ENCODE data around the gene TAGLN2.
"Not testable (repeated sequence)": the region's sequence is repeated elsewhere in the genome, so short reads cannot be mapped to it uniquely, and the experiment has no call there.

TAGLN2 gene

DNA sequence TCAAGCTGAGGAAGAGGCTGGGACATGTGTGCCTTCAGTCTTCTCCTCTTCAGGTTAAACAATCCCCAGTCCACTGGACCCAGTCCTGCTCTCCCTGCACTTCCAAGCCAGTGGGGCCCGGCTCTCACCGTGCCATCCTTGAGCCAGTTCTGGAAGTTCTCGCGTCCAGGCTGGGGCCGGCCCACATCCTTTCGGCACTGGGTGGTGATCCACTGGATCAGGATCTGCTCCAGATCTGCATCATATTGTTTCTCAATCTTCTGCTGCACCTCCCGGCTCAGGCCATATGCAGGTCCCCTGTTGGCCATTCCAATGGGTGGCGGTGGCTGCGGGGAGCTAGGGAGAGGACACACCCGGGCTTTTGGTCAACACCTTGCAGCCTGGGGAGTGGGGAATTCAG is 5.1 kb downstream of the TAGLN2 start:
- DNase-seq: no peak

DNA sequence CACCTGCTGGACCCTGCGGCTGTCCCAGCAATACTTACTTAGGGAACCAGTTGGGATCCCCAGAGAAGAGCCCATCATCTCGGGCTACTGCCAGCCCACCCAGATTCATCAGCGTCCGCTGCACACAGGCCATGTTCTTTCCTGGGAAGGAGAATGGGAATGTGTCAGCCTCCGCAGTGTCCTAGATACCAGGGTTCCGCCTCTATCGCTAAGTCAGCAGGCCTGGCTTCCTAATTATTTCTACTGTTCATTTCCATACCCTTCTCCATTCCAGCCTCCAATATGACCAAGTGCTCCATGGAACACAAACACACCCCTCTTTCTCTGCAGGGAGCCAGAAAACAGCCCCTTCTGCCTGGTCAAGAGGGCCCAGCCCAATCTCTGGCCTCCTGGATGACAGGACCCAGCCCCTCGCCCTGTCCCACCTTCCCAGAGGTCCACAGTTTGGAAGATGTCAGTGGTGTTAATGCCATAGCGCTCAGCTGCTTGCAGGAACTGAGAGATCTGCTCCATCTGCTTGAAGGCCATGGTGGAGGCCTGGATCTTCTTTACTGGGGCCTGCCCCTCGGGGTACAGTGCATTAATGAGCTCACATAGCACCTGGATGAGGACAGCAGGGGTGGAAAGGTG is 6.0 kb downstream of the TAGLN2 start:
- no peak for DNase-seq

DNA sequence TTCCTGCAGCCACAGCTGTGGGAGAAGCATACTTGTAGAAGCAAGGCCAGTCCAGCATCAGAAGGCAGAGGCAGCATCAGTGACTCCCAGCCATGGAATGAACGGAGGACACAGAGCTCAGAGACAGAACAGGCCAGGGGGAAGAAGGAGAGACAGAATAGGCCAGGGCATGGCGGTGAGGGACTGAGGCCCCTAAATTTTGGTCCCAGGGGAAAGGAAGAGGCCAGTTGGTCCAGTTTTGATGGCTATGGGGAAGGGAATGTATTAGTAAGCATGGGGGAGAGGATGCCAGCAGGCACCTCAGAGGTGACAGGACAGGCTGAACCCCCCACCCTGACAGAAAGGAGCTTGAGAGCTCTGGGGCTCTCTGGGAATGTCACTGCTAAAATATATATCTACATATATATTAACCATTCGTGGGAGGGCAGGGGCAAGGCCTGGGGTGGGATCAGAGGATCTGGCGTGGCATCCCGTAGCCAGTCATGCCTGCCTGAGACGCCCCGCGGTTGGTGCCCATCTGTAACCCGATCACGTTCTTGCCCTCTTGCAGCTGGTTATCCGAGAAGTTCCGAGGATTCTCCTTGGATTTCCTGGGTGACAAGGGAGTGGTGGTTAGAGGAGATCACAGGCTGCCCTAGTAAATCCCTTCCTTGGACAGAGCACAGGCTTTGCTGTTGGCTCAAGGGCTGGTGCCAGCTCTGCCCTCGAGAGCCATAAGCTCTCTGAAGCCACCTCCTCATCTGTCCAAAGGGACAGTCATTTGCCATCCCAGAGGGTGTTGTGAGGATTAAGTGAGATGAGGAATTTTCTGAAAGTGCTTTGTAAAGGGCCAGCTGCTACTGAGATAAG is 6.7 kb downstream of the TAGLN2 start:
- DNase-seq: no peak

DNA sequence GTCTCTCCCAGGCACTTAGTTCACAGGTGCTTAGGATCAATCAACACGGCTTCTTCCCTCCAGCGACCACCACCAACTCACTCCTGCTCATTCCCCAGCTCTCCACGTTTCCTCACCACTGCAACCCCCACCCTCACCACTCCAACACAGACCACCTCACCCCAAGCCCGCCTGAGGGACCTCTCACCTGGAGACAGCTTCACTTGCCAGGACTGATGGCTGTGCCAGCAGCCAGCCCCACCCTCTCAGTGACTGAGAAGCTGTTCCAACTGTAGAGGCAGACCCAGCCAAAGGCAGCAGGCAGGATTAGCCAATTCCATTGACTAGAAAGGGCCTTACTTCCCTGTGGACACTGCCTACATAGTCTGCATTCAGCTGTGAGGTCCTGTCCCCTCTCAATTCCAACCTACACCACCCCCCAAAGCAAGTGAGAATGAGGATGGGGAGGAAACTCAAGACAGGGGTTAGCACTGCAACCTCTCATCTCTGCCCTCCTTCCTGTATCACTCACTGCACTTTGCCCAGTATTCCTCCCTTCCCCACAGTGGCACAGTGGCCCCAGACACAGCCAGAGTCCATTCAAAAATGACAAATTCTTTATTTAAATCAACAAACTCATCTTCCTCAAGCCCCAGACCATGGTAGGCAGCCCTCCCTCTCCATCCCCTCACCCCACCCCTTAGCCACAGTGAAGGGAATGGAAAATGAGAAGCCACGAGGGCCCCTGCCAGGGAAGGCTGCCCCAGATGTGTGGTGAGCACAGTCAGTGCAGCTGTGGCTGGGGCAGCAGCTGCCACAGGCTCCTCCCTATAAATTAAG is 7.6 kb downstream of the TAGLN2 start:
- DNase-seq: no peak

DNA sequence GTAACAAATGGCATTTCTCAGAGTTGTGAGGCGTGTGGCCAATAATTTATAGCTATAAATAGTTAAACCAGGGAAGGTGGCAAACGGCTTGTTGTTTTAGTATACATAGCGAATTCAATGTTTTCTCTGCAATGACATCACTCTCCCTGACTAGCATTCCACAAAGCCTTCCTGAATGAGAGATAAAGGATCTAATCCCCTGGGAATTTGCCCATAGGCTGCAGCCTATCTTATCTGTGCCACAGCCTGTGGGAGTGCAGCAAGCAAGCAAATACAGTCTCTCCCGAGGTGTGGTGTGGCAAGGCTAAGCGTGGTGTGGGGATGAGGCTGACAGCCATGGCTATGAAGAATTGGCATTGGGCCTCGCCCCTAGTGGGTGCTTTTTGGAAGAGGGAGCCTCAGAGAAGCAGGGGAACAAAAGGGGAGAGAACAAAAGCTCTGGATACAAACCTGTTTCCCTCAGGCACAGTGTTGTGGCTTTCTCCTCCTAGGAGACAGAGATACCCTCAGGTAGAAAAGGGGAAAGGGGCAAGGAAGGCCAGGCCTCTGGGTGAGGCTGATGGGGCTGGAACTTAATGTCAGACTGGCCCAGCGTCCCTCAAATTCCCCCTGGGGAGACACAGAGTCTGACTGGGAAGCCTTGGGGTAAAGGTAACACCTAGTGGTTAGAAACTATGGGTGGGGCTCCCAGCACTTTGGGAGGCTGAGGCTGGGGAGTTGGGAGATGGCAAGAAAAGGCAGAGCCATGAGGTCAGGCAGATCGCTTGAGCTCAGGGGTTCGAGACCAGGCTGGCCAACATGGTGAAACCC is 8.9 kb downstream of the TAGLN2 start:
- no peak for DNase-seq

DNA sequence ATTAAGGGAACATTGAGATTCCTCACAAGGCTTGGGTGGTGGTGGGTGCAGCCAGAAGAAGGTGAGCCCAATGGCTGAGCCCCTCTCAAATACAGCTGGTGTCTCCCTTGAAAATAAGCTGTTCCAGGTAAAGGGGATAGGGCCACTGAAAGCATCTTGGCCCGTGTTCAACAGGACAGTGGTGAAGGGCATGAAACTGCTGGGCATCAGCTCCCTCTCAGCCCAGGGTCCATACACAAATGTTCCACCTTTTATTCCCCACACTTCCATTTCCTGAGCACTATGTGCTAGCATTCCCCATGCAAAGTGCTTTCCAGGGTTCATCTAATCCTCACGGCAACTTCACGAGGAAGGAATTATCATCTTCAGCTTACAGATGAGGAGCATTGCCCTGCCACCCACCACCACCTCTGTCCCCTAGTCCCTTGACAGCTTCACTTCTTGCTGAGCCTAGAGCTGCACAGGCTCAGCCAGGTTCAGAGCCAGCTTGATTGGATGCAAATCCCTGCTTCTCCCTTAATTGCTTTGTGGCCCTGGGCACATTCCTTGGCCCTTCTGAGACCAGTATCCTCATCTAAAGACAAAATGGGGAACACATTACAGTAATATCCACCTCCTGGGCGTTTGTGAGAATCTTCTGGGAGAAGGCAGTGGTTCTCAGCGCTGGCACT is 9.6 kb downstream of the TAGLN2 start:
- no peak for DNase-seq

DNA sequence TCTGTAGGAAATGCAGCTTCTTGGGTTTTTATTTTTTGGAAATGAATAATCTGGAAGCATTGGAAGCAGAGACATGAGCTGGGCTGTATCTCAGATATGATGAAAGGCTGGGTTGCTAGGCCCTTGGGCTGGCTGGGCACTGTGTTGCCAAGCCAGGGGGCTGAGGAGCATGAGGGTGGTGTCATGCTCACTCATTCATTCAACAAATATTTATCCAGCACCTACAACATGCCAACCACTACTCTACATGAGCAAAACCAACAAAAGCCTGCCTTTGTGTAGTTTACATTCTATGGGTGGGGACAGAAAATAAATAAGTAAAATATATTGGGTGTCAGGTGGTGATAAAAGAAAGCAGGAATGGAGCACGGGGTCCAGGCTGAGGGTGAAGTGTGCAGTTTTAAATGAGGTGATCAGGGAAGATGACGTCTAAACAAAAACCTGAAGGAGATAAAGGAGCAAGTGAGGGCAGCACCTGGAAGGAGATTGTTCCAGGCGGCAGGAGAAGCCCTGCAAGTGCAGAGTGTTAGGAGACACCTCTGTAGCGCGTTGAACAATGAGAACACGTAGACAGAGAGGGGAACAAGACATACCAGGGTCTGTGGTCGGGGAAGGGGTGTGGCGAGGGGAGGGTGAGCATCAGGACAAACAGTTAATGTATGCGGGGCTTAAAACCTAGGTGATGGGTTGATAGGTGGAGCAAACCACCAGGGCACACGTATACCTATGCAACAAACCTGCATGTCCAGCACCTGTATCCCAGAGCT is 10.9 kb downstream of the TAGLN2 start:
- no peak for DNase-seq

DNA sequence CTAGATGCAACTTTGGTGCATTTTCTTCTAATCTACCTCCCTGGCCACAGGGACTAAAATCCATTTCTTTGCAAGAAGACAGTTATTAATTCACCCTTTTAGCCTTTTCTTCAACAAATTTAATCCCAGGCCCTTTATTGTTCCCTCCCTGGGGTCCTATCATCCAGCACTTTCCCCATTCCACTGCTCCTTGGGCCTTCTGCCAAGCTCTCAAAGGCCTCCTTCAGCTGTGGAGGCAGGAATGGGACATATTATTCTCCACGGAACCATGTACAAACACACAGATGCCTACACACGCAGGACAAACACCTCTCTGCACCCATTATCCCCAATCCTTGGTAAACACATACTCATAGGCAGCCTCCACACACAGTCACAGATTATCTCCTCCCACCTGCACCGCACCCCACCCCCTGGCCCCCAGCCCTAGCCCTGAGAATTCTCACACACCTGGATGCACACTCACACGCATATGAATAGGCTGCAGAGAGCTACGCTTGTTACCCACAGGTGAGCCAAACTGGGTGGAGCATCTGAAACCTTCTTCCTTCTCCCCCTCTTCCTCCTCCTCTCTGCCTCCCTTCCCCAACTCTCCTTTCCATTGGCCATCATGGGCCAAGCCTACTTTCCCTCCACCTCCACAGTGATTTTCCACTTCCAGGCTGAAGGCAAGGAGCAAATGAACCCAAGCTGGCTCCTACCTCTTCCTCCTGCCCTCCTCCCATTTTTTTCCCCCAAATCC is 11.7 kb downstream of the TAGLN2 start:
- no peak for DNase-seq

DNA sequence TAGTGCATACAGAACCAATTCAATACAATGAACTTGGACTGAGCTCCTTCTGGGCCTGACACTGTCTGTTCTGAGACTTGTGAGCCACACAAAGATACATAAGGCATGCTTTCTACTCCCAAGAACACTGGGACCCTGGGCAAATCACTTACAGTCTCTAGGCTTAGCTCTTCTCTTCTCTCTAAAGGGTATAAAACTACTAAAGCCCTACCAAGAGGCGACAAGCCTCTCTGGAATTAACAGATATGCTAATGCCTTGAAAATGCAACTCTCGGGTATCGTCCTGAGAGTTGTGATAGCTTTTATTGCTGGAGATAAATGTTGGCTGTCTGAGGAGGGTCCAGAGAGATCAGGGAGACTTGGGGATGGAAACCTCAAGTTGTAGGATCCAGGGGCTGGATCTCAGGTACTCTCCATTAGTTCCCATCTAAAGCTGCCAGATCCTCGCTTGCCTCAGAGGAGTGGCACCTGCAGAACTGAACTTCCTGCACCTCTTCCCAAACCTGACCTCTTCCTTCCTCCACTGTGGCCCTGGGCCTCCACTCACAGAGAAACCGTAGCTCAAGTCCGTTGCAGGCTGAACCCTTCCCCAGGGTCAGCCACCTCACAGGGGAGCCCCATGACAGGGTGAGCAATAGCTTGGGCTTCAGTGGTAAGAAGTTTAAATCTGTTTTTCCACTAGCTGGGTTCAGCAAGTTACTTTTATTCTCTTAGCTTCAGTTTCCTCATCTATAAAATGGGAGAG is 13.8 kb downstream of the TAGLN2 start:
- DNase-seq: no peak

DNA sequence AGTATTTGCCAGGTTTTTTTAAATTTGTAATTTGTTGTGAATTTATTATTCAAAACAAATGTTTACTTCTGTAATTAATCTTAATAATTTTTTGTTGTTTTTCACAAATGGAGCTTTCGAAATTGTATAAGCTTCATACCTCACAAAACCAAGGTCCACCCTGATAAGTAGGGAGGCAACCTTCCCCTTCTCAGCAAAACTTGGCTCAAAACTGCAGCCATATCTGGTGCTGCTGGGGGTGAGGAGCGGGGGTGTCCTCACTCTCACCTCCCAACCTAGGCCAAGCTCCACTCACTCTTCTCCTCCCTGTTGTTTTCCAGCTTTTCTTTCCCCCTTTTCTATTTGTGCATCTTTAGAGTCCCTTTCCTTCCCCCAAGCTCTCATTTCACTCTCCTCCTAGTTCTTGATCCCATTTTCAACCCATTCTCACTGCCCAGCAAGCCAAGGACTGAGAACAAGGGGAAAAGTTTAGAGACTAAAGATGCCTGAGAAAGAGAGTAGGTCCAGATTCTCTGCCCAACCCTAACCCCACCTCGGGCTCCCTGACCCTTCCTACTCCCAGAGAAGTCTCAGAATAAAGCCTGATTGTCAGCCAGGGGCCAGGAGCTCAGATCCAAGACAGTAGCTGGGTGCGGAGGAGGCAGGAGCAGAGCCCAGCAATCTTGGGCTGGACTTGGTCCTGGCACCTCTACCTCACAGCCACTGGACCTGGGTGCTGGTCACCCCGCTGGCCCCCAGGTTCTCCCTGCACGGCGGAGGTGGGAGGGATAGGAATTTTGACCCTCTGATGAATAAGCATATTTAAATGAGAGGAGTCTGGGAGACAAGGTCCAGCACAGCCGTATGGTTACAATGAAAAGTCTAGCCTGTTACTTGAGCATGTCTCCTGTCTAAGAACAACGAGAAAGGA is 17.0 kb downstream of the TAGLN2 start:
- DNase-seq: no peak

DNA sequence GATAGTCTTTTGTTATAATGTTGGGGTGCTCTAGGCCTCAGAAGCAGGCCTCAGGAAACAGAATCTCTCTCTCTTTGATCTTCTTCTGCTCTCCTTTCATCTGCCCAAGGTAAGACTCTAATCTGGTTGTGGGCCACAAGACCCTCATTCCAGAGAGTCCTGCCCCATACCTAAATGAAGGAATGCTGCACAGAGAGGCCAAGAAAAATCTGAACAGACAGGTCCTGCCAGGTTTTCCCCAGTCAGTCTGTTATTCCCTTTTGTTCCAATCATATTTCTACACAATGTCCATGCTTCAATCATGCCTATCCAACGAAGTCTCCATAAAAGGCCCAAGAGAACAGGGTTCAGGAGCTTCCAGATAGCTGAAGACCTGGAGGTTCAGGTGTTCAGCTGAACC is 18.3 kb downstream of the TAGLN2 start:
- no peak for DNase-seq

DNA sequence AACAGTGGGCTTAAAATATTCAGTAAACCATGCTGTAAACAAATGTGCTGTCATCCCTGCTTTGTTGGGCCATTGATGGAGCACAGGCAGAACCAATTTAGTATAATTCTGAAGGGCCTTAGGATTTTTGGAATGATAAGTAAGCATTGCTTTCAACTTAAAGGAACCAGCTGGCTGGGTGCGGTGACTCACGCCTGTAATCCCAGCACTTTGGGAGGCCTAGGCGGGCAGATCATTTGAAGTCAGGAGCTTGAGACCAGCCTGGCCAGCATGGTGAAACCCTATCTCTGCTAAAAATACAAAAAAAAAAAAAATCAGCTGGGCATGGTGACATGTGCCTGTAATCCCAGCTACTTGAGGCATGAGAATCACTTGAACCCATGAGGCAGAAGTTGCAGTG is 21.3 kb downstream of the TAGLN2 start:
- DNase-seq: not testable (repeated sequence)

DNA sequence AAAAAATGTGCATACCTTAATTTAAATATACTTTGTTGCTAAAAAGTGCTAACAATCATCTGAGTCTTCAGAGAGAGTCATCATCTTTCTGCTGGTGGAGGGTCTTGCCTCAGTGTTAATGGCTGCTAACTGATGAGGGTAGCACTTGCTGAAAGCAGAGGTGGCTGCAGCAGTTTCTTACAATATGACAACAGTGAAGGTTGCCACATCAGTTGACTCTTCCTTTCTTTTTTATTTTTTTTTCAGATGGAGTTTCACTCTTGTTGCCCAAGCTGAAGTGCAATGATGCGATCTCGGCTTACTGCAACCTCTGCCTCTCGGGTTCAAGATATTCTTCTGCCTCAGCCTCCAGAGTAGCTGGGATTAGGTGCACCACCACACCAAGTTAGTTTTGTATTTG is 22.8 kb downstream of the TAGLN2 start:
- DNase-seq: no peak

DNA sequence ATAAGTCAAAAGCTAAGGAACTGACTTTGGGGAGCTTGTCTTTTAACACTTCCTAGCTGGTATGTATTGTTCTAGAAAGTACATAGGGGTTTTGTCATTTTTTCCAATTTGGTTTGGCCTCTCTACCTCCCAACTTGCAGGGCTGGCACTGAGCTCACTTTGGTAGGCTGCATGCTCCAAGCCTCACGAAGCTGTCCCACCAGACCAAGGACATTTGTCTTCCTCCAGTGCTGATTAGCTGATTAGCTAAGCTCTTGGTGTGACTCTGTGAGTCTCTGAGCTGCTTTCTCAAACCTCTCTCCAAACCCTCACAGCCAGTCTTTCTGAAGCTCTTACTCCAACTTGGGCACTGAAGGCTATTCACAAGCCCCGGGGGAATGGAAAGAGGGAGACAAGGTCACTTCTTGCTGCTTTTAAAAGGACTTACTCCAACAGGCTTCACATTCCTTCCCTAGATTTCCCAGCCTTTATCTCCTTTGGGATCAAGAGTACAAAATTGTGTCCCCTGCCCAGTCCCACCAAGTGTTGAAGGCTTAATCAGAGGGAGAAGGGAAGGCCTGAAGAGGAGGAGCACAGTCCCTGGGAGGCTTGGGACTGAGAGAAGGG is 24.4 kb downstream of the TAGLN2 start:
- DNase-seq: no peak

DNA sequence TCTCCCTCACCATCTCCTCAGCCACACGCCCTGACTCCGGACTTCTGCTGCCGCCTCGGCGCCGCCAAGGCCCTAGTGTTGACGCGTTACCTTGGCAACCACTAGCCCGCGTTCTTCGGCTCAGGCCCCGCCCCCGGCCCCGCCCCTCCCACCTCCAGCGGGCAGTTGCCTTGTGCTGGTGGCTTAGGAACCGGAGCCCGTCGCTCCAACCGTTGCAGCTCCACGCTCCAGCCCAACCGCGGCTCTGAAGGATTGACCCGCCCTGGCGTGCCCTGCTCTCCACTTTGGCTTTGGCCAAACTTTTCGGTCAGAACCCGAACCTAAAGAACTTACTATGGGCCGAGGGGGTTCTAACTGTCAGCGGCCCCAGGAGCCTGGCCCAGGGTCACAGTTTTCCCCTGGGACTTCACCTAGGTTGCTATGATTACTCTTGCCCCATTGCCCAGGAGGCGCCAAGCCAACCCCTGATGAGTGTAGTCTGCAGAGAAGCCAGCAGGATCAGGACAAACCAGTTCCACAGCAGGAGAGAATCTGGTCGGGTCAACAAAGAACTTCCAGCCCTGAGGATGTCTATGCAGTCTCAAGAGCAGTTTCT is 25.1 kb downstream of the TAGLN2 start, which contains the start of gene CFAP45:
Gene CFAP45 (minus strand): TSS at position 80 of the 595 bp plus-strand sequence. CDS start 67 bp downstream, at position 13.
- DNase-seq: no peak

DNA sequence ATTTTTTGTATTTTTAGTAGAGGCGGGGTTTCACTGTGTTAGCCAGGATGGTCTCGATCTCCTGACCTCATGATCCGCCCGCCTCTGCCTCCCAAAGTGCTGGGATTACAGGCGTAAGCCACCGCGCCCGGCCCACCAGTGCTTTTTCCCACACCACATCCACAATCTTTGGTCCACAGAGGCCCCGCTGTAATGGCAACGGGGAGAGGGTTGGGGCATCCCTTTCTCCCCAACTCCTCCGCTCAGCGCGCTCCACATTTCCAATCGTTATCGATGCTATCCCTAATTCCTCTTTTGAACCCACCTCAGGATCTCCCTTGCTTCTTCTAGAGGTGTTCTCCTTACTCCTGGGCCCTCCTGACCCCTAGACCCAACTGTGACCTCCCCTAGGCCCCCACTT is 25.7 kb downstream of the TAGLN2 start:
- not testable (repeated sequence) for DNase-seq

DNA sequence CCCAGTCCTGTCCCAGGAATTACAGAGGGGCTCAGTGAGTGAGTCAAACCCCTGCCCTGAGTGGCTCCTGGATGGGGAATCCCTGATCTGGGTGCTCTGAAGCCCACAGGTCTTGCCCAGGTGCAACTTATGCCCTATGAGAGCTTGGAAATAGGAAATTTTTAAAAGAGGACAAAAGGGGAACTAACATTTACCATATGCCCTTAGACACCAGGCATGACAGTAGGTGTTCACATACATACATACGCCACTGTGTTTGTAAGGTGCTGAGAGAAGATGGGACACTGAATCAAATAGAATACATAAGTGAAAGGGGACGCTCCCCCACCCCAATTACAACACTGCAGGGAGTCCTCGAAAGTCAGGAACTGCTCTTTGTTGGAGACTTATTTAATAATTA is 26.8 kb downstream of the TAGLN2 start:
- DNase-seq: no peak

DNA sequence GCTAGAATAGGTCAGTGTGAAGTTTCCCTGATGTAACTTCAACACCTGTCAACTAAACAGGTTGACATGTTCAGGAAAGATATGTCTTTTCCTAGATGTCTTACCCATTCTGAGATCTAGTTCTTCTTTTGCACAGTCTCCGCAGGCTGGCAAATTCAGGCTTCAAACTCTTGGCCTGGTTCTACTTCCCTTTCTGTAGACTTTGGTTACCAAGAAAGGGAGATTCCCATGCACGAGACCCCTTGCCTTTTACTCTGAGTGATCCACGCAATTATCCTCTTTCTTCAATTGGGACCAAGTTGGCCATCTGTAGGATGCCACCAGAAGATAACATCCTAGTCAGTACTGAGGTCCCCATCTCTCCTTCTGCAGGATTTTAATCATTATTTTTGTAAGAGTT is 27.3 kb downstream of the TAGLN2 start:
- DNase-seq: no peak
